GM12892 (cell line): ENCODE results near the gene NETO1.

Source experiments
- POLR2A ChIP-seq: IDR thresholded peaks from 2 replicates; pipeline ENCODE4 v1.6.1; 2011; ENCODE audit warnings: low read depth, low read length, control low read depth
- TAF1 ChIP-seq: IDR thresholded peaks from 2 replicates; pipeline ENCODE4 v1.6.1; 2011; ENCODE audit warnings: low read depth, mild to moderate bottlenecking, control low read depth, low read length, borderline replicate concordance

GRCh38 chr18:72692595-72692994, 175.2 kb downstream of the NETO1 start:
- TF ChIP-seq POLR2A (no peak), TAF1 (no peak)
